Hindlimb muscle (tissue), 1 donor: ENCODE data around the gene DHX8. TPM values are rescaled to one million over a fixed set of nuclear protein-coding genes. Genes with fewer than 3 reads are reported as not detected.
"Not testable (repeated sequence)": the region's sequence is repeated elsewhere in the genome, so short reads cannot be mapped to it uniquely, and the experiment has no call there.

Experiments used
- DNase-seq: peaks from one replicate; pipeline ENCODE4 v3.0.0-alpha.2; 2013
- polyA plus RNA-seq: library from polyadenylated mRNA; unstranded; fragments of 120-200 nt; gene quantifications from one replicate; pipeline ENCODE4 v1.2.1, GENCODE V29; 2013; ENCODE audit not compliant: insufficient read length

DHX8 gene
- polyA plus RNA-seq, 1 donor: 27.0 TPM

DNA sequence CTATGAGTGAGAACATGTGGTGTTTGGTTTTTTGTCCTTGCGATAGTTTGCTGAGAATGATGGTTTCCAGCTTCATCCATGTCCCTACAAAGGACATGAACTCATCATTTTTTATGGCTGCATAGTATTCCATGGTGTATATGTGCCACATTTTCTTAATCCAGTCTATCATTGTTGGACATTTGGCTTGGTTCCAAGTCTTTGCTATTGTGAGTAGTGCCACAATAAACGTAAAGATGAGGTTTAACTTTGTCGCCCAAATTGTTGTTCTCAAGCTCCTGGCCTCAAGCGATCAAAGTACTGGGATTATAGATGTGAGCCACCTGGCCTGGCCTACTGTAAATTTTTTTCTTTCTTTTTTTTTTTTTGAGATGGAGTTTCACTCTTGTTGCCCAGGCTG, 21.2 kb upstream of the DHX8 start:
- not testable (repeated sequence) for DNase-seq

DNA sequence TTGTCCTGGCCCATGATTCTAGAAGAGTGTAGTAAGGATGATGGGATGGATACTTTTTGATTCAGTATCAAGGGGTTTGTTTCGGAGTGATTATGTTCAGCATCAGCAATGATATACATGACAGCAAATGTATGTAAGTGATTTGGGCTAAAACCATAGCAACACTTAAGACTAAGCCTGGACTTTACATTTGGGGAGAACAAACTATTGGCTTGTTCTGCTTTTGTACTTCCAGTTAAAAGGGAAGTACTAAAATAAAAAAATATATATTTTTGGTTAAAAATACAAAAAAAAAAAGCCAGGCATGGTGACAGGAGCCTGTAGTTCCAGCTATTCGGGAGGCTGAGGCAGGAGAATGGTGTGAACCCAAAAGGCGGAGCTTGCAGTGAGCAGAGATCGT, 20.5 kb upstream of the DHX8 start:
- no peak for DNase-seq

- DNase-seq: no peak
These were observed 19.7 kb upstream of the DHX8 start for GRCh38 chr17:43464046-43464445.

GRCh38 chr17:43465049-43465448, 18.7 kb upstream of the DHX8 start:
- DNase-seq: no peak

GRCh38 chr17:43467981-43468581, 15.7 kb upstream of the DHX8 start:
- peak; percentile 19 for DNase-seq

DNA sequence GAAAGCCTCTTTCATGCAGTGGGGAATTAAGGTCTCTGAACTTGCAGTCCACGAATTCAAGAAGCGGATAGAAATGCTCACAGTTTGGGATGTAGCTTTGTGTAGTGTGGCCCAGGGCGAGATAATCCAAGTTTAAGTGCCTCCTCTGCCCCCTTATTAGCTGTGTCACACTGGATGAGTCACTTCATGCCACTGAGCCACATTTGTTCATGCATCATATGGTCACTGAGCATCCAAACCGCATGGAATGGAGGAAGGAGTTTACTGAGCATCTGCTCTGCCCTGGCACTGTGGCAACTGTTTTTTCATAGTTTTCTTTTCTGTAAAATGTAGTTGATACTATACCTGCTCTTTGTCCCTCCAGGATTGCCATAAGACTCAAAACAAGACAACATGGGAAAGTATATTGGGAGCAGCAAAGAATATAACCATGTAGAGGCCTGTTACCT, 15.1 kb upstream of the DHX8 start:
- DNase-seq: no peak

DNA sequence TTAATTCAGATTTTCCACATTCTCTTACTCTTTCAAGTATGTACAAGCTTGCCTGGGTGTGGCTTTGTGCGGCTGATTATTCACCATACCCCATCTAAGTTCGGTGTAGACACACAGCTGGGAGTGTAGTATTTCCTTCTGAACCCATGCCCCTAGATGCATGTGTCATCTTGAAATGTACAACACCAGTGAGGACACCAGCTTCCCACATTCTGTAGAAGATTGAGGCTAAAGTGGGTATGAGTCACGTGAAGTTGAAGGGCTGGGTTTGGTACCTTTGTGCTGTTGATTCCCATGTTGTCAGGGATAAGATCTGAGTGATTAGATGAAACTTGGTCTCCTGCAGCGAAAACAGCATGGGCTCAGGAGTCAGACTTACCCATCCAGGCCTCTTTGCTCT, 14.6 kb upstream of the DHX8 start:
- DNase-seq: no peak

DNA sequence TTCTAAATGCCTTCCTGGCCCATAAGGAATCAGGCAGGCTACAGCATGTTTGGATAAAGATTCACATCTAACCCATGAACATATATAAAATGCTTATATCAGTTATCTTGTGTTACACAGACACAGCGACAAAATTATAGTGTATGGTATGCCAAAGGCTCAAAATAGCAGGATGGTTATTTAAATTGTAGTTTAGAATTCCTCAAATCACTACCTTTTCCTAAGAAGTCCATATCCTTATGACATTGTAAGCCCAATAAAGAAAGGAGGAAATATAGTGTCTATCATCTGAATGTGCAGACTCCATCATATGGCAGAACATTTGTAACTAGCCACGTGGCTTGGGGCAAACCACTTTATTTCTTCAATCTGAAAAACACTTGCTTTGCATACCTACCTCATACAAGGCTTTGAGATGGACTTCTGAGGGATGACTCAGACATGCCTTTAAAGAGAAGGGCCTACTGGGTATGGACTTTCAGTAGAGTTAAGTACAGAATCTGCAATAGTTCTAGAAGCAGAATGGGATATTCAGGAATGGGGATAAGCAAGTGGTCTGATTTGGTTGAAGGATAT, 12.1 kb upstream of the DHX8 start:
- no peak for DNase-seq

GRCh38 chr17:43475494-43476089, 8.2 kb upstream of the DHX8 start:
- no peak for DNase-seq

DNA sequence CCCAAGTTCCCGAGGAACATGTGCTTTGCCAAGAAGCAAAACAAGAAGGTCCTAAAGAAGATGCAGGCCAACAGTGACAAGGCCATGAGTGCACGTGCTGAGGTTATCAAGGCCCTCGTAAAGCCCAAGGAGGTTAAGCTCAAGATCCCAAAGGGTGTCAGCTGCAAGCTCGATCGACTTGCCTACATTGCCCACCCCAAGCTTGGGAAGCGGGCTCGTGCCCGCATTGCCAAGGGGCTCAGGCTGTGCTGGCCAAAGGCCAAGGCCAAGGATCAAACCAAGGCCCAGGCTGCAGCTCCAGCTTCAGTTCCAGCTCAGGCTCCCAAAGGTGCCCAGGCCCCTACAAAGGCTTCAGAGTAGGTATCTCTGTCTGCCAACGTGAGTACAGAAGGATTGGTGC, 7.5 kb upstream of the DHX8 start:
- not testable (repeated sequence) for DNase-seq

DNA sequence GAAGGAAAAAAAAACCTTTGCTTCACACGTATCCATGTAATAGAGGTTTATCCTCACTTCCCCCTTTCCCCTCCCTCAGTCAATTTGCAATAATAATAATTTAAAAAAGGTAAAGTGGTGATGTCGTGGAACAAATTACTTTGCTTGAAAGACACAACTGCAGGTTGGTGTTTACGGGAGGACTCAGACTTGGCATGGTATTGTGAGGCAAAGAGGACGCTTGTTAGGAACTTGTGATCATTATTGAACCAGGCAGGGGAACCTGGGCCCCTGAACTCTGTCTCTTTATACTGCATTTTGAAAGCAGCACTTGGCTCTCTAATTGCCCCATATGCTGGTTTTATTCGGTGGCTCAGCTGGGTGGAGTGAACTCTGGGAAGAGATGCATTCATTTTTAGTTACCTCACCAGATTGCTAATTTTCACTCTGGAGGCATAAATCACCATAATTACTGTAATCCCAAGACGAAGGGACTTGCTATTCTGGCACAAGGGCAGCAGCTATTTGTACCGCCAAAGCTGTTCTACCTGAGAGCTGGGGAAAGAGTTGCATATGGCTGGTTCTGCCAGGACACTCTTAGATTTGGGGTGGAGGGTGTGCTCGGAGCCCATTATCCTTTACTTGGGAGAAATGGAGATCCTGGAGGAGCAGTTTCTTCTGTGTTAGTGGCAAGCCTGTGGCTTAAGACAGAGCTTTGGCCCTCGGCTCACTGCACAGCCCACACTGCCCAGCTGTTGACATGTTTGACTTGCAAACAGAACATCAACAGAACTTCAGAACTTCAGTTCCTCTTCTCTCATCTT, 5.7 kb upstream of the DHX8 start:
- DNase-seq: no peak

DNA sequence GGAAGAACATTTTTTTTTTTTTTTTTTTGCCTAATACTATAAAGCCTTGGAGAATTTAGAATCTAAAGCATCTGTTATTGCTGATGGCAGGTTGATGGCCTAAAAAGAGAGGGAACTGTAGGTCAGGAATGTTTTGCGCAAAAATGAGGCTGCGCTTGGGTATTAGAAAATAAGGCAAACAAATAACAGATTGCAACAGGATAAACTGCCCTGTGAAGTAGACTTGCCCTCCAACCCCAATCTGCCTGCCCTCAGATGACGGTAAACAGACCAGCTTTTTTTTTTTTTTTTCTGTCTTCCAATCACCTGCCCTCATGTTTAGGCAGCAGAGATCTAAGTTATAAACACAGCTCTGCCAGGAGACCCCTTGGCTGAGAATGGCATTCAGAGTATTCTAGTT, 3.8 kb upstream of the DHX8 start:
- no peak for DNase-seq

DNA sequence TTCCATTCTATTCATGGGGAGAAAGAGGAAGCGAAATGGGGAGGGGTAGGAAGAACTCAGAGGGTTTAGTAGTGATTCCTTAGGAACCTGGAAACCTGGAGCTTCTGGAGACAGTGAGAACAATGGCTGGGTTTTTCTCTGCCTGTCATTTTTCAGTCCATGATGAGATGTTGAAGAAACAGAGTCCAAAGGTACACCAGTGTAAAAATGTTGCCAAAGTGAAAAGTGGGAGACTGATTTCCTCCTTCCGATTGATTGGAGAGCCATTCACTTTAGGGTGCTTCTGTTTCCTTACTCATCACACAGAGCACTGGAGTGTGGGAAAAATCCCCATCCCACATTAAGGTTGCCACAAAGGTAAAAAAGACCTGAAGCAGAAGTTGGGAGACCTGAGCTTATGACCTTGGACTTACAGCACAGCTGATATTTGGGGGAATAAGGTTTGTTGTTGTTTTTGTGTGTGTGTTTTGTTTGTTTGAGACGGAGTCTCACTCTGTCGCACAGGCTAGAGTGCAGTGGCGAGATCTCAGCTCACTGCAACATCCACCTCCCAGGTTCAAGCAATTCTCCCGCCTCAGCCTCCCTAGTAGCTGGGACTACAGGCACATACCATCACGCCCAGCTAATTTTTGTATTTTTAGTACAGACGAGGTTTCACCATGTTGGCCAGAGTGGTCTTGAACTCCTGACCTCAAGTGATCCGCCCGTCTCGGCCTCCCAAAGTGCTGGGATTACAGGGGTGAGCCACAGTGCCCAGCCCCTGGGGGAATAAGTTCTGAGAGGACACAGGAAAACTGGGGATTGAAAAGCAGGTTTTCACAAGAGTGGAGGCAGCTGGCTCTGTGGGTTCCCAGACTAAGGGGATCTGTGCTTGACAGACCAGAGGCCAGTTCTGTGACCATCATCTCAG, 1.4 kb upstream of the DHX8 start:
- DNase-seq: no peak

DNA sequence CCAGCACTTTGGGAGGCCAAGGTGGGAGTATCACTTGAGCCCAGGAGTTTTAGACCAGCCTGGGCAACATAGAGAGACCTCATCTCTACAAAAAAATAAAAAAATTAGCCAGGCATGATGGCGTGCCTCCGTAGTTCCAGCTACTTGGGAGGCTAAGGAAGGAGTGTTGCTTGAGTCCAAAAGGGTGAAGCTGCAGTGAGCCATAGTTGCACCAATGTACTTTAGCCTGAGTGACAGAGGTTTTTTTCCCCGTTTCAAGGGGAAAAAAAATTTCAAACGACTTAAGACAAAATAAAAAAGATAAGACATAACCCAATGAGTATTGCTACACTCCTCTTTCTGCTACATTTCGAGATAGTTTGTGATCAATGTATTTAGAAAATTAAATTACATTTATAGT, 6.8 kb downstream of the DHX8 start:
- DNase-seq: no peak

DNA sequence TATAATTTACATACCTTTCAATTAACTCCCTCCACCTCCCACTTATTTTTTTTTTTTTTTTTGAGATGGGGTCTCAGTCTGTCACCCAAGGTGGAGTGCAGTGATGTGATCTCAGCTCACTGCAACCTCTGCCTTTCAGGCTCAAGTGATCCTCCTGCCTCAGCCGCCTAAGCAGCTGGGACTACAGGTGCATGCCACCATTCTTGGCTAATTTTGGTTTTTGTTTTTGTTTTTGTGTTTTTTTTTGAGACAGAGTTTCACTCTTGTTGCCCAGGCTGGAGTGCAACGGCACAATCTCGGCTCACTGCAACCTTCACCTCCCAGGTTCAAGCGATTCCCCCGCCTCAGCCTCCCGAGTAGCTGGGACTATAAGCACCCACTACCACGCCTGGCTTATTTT, 25.7 kb downstream of the DHX8 start:
- not testable (repeated sequence) for DNase-seq

- DNase-seq: not testable (repeated sequence)
These were observed 27.4 kb downstream of the DHX8 start for GRCh38 chr17:43511199-43511598.

- DNase-seq: no peak
These were observed 31.9 kb downstream of the DHX8 start for GRCh38 chr17:43515656-43516055.

DNA sequence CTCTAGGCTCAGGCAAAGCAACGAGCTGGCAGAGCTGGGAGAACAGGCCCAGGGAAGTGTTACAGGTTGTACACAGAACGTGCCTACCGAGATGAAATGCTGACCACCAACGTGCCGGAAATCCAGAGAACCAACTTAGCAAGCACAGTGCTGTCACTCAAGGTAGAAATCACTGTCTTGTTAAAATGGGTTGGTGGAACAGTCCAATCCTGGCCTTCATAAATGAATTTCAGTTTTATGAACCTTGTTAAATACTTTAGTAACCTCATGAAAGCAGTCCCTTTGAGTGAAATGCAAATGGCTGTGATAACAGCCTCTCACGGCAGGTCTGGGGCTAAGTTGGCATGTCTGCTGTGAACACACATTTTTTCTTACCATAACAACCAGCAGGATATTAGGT, 33.4 kb downstream of the DHX8 start:
- DNase-seq: no peak

DNA sequence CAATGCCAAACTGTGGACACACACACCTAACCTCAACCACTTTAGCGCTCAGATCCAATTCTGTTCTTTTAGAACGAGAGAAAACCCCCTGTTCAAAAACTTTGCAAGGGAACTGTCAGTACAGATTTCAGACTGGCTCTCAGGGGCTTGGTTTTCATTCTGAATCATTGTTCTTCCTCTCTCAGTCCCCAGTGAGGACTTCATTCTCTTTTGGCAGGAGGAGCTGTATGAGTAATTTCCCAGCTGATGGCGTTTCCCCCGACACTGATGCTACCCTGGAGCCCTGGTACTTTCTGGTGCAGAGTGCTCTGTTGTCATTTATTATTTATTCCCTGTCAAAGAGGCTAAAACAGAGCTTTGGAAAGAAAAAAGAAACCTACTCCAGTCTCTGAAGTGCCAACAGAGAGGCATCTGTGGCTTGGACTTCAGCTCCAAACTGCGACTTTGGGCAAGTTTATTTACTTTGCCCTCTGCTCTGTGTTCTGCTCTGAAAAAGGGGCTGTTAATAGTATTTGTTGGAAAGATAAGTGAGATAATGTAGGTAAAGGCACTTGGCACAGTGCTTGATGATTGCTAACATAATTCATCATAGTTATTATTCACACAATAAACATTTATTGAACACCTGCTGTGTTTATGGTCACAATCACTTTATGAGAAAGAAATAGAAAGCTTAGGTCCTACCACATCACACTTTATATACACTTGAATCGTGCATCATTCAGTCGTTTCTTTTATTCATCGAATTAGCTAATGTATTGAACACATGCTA, 34.0 kb downstream of the DHX8 start:
- DNase-seq: no peak

DNA sequence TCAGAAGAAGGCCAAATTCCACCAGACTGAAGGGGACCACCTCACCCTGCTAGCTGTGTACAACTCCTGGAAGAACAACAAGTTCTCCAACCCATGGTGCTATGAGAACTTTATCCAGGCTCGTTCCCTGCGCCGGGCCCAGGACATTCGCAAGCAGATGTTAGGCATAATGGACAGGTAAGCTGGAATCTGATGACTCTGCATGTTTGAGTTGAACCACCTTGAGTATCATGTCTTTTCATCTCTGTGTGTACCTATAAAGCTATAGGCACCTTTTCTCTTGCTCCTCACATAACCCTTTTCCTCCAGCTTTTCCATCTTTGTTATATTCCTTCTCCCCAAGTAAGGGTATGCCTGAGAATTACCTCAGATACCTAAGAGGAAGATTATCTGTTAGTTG, 37.6 kb downstream of the DHX8 start:
- no peak for DNase-seq

GRCh38 chr17:43524945-43525575, 41.3 kb downstream of the DHX8 start:
- no peak for DNase-seq
